GM23338 (cell line): ENCODE measurements around the gene CARMIL1. TPM values are rescaled to one million over a fixed set of nuclear protein-coding genes. Genes with fewer than 3 reads are reported as not detected.

Source experiments
- ATAC-seq: fragments of 200-7000 bp; cut with Tn5 transposase; 3 replicates; pipeline ENCODE4 v1.9.1; 2020
- DNase-seq: peaks from one replicate; pipeline ENCODE4 v3.0.0-alpha.2; 2015; ENCODE audit warnings: low spot score
- H2AFZ ChIP-seq: fragments of 200-600 bp; sonication (generic); 2 replicates; pipeline ENCODE4 v1.8.0; 2016; ENCODE audit warnings: antibody characterized with exemption, mild to moderate bottlenecking, moderate library complexity
- H3F3A ChIP-seq: fragments of 200-600 bp; sonication (generic); replicated peaks from 2 replicates; pipeline ENCODE4 v1.8.0; 2017; ENCODE audit warnings: antibody characterized with exemption, mixed run types, low read depth
- H3K27ac ChIP-seq: fragments of 200-600 bp; sonication (generic); 2 replicates; pipeline ENCODE4 v1.6.1; 2016; ENCODE audit warnings: low read depth
- H3K27me3 ChIP-seq: fragments of 200-600 bp; sonication (generic); 2 replicates; pipeline ENCODE4 v1.8.0; 2016; ENCODE audit warnings: mild to moderate bottlenecking, mixed run types, moderate library complexity; ENCODE audit not compliant: insufficient read depth
- H3K36me3 ChIP-seq: fragments of 200-600 bp; sonication (generic); 2 replicates; pipeline ENCODE4 v1.8.0; 2016; ENCODE audit warnings: mild to moderate bottlenecking; ENCODE audit not compliant: insufficient read depth
- H3K4me1 ChIP-seq: fragments of 200-600 bp; sonication (generic); 2 replicates; pipeline ENCODE4 v1.8.0; 2016; ENCODE audit warnings: mild to moderate bottlenecking, moderate library complexity; ENCODE audit not compliant: insufficient read depth
- H3K4me2 ChIP-seq: fragments of 200-600 bp; sonication (generic); 2 replicates; pipeline ENCODE4 v1.7.1; 2017; ENCODE audit warnings: mixed run types
- H3K4me3 ChIP-seq: fragments of 200-600 bp; sonication (generic); 2 replicates; pipeline ENCODE4 v1.6.1; 2016; ENCODE audit warnings: mixed run types
- H3K79me2 ChIP-seq: fragments of 200-600 bp; sonication (generic); replicated peaks from 2 replicates; pipeline ENCODE4 v1.8.0; 2017; ENCODE audit warnings: mild to moderate bottlenecking; ENCODE audit not compliant: insufficient read depth
- H3K9me2 ChIP-seq: fragments of 200-600 bp; sonication (generic); 2 replicates; pipeline ENCODE4 v1.8.0; 2017; ENCODE audit not compliant: insufficient read depth
- H4K20me1 ChIP-seq: fragments of 200-600 bp; sonication (generic); replicated peaks from 2 replicates; pipeline ENCODE4 v1.8.0; 2017; ENCODE audit warnings: mild to moderate bottlenecking; ENCODE audit not compliant: insufficient read depth
- H3K27ac Mint-ChIP-seq: 2 replicates; pipeline ENCODE4 v1.8.0; 2020; ENCODE audit warnings: inconsistent platforms, mild to moderate bottlenecking, moderate library complexity, mixed read lengths
- H3K27me3 Mint-ChIP-seq: 3 replicates; pipeline ENCODE4 v1.8.0; 2022; ENCODE audit warnings: low read depth, mild to moderate bottlenecking, moderate library complexity, mixed read lengths, inconsistent platforms; ENCODE audit not compliant: insufficient read depth, poor library complexity
- H3K36me3 Mint-ChIP-seq: 3 replicates; pipeline ENCODE4 v1.8.0; 2021; ENCODE audit warnings: low read depth, mild to moderate bottlenecking, inconsistent platforms, moderate library complexity, mixed read lengths
- H3K4me1 Mint-ChIP-seq: 3 replicates; pipeline ENCODE4 v1.8.0; 2020; ENCODE audit warnings: mild to moderate bottlenecking, inconsistent platforms, mixed read lengths
- H3K4me3 Mint-ChIP-seq: 3 replicates; pipeline ENCODE4 v1.8.0; 2021; ENCODE audit warnings: moderate library complexity, mild to moderate bottlenecking, inconsistent platforms, mixed read lengths
- H3K9me3 Mint-ChIP-seq: 3 replicates; pipeline ENCODE4 v1.8.0; 2020; ENCODE audit warnings: moderate library complexity, mild to moderate bottlenecking, inconsistent platforms, mixed read lengths
- ETS1 ChIP-seq: IDR thresholded peaks from 2 replicates; pipeline ENCODE4 v1.6.1; 2016; ENCODE audit warnings: antibody characterized with exemption
- EZH2 ChIP-seq: fragments of 200-600 bp; sonication (generic); IDR thresholded peaks from one replicate; pipeline ENCODE4 v1.8.0; 2017; ENCODE audit warnings: antibody characterized with exemption, mild to moderate bottlenecking, low read depth; ENCODE audit not compliant: unreplicated experiment
- EZH2phosphoT487 ChIP-seq: fragments of 200-600 bp; sonication (generic); IDR thresholded peaks from one replicate; pipeline ENCODE4 v1.8.1; 2018; ENCODE audit warnings: antibody characterized with exemption; ENCODE audit not compliant: unreplicated experiment
- NANOG ChIP-seq: IDR thresholded peaks from 2 replicates; pipeline ENCODE4 v1.6.1; 2016; ENCODE audit warnings: antibody characterized with exemption, borderline replicate concordance
- POLR2AphosphoS5 ChIP-seq: IDR thresholded peaks from 2 replicates; pipeline ENCODE4 v1.6.1; 2016; ENCODE audit warnings: antibody characterized with exemption, low read depth
- REST ChIP-seq: IDR thresholded peaks from one replicate; pipeline ENCODE4 v1.6.1; 2018; ENCODE audit warnings: antibody characterized with exemption; ENCODE audit not compliant: unreplicated experiment
- STAT1 ChIP-seq: IDR thresholded peaks from one replicate; pipeline ENCODE4 v1.6.1; 2016; ENCODE audit warnings: antibody characterized with exemption; ENCODE audit not compliant: unreplicated experiment
- ZNF114 ChIP-seq: fragments of 250-450 bp; sonication (Bioruptor Pico); IDR thresholded peaks from 2 replicates; pipeline ENCODE4 v1.5.0; 2020; ENCODE audit warnings: mild to moderate bottlenecking, moderate library complexity
- ZNF331 ChIP-seq: fragments of 250-450 bp; sonication (Bioruptor Pico); IDR thresholded peaks from 2 replicates; pipeline ENCODE4 v1.5.0; 2020; ENCODE audit warnings: low read depth, mild to moderate bottlenecking, moderate library complexity
- ZNF462 ChIP-seq: fragments of 250-450 bp; sonication (Bioruptor Pico); IDR thresholded peaks from 2 replicates; pipeline ENCODE4 v1.5.0; 2020; ENCODE audit warnings: mild to moderate bottlenecking, moderate library complexity
- polyA plus RNA-seq: library from polyadenylated mRNA; unstranded; fragments of >200 nt; fragmentation: Nextera tagmentation; extraction: Ambion mirVana; gene quantifications from 2 replicates; pipeline ENCODE4 v1.2.1, GENCODE V29; 2016
- total RNA-seq: library from RNA; depleted of rRNA; stranded (reverse); fragments of >200 nt; shearing (Covaris generic); gene quantifications from 2 replicates; pipeline ENCODE4 v1.2.3, GENCODE V29; 2014

Gene CARMIL1
- total and polyA plus RNA-seq, 2 experiments from 2014 or later: 43.2 to 66.9 TPM

GRCh38 chr6:25250878-25251277 lies 28.3 kb upstream of the CARMIL1 start:
- Mint-ChIP-seq H3K27me3 (no peaks in the 10 kb centered on the region), H3K4me1 (no peaks in the 10 kb centered on the region), H3K36me3 (no peaks in the 10 kb centered on the region), H3K4me3 (no peak overlapping the region), H3K9me3 (no peaks in the 10 kb centered on the region), H3K27ac (no peak overlapping the region)
- Histone ChIP-seq H3K27me3 (no peaks in the 10 kb centered on the region), H4K20me1 (no peaks in the 10 kb centered on the region), H3F3A (no peaks in the 10 kb centered on the region), H3K79me2 (no peaks in the 10 kb centered on the region), H3K4me3 (no peak overlapping the region), H3K9me2 (no peaks in the 10 kb centered on the region), H3K4me2 (no peak overlapping the region), H2AFZ (no peak overlapping the region), H3K27ac (no peak overlapping the region), H3K4me1 (no peaks in the 10 kb centered on the region), H3K36me3 (no peaks in the 10 kb centered on the region)
- DNase-seq: no peak
- no peak for ATAC-seq
- no peak for TF ChIP-seq ETS1
- TF ChIP-seq ZNF462: no peak
- no peak for TF ChIP-seq STAT1
- no peak for TF ChIP-seq REST
- no peak for TF ChIP-seq ZNF331 (CRISPR knock-in tag)
- no peak for TF ChIP-seq POLR2AphosphoS5
- TF ChIP-seq NANOG: no peak
- TF ChIP-seq ZNF114 (CRISPR knock-in tag): no peak
- TF ChIP-seq EZH2phosphoT487: no peak
- TF ChIP-seq EZH2: no peak
